HG03354 (cell line): ENCODE results near the gene DLL4.
"Not testable (repeated sequence)": the region's sequence is repeated elsewhere in the genome, so short reads cannot be mapped to it uniquely, and the experiment has no call there.

ENCODE experiments used
- ATAC-seq: cut with Tn5 transposase; IDR thresholded peaks from one replicate; pipeline ENCODE4 v1.9.1; 2021; ENCODE audit warnings: mild to moderate bottlenecking; ENCODE audit not compliant: unreplicated experiment, poor library complexity, severe bottlenecking

Gene DLL4

DNA sequence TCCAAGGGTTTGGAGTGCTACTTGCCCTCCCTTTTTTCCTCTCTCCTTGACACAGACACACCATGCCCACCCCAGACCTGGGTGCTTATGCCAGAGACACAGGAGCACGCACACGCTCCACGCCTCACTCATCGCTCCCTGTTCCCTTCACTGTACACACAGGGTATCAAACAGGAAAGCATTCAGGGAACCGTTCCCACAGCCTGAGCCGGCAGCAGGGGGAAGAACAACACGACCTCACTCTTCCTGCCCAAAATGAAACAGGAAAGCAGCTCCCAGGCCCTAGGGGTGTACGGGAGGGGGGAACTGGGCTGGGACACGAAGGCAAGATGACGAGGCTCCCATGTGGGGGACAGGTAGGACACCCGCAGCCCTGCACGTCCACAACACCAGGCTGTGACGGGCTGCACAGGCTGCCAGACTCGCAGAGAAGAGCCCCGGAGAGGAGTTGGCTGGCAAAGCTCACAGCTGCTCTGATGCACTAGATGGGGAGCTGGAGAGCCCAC is 11.2 kb downstream of the DLL4 start:
- no peak for ATAC-seq

DNA sequence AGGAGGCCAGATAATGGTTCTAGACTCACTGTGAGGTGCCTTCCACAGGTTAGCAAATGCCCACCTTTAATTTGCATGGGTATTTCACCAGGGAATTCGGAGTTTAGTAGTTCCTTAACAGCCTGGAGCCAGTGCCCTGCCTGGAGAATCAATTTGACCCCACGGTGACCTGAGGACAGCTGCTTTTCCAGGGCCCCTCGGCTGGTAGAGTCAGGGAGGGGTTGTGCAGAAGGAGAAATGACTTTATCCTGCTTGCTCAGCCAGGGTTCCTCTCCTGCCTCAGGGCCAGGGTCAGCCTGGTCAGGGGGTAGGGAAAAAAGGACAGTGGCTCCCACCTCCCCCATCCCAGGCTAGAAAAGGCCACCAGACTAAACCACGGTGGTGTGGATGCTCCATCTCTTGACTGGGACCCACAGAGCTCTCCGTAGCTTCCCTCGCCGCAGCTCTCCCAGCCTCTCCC is 12.0 kb downstream of the DLL4 start:
- no peak for ATAC-seq

DNA sequence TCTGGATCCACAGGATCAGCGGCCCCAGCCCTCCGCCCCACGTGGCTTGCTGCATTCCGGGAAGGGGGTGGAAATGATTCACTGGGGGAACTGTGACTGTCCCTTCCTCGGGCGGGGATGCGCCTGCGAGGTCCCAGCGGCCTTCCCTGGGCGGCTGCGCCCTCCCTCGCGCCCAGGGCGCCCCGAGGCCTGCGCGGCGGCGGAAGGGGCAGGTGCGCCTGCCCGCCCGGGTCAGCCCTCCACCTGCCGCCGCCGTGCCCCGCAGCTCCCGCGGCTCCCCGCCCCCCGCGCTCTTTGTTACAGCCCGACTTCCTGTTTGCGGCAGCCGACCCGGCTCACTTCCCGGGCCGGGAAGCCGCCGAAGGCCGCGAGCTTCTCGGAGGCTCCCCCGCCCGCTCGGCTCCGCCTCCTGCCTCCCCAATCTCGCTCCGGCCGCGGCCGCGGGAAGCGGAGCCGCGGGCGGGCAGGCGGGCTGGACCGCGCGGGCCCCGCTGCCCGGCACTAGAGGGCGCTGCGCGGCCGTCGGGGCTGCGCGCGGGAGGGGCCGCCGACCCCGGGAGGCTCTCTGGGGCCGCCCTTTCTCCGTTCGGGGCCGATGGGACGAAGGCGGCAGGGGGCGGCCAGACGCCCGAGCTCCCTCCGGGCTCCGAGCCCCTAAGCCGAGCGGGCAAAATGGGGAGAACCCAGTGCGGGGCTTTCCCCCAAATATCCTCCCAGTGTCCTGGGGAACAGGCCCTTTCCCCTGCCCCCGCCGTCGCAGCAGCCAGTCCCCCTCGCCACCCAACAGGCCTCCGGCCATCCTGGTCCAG is 12.6 kb downstream of the DLL4 start:
- peak; percentile 69 for ATAC-seq

DNA sequence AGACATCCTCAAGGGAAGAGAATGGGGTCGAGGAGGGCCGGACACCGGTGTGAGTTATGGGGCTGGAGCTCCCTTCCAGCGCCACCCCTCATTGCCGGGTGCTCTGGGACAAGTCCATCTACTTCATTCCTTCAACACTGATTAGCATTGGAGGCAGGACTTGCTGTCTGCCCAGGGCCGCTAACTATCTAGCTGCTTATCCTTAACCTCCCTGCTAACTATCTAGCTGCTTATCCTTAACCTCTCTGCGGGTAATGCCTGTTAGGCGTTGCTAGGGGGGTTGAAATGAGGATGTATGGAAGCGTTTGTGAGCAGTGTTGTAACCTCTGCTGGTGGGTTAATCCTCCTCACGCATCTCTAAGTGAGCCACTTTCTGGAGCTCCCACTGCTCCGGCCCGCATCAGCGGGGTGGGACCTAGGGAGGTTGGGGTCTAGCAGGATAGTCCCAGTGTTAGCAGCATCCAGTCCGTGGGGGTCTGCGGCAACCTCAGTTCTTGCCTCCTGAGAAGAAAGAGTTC is 13.3 kb downstream of the DLL4 start:
- peak; percentile 8 for ATAC-seq

DNA sequence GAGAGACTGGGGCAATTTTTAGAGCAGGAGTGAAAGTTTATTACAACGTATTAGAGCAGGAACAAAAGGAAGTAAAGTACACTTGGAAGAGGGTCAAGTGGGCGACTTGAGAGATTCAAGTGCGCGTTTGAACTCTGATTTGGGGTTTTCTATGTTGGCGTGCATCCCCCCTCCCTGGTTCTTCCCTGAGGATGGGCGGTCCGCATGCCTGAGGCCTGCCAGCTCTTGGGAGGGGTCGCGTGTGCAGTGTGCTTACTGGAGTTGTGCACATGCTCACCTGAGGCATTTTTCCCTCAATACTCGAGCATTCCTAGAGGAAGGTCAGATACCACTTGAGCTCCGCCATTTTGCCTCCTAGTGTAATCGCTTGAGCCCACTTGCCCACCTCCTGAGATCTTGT is 13.7 kb downstream of the DLL4 start:
- ATAC-seq = no peak

DNA sequence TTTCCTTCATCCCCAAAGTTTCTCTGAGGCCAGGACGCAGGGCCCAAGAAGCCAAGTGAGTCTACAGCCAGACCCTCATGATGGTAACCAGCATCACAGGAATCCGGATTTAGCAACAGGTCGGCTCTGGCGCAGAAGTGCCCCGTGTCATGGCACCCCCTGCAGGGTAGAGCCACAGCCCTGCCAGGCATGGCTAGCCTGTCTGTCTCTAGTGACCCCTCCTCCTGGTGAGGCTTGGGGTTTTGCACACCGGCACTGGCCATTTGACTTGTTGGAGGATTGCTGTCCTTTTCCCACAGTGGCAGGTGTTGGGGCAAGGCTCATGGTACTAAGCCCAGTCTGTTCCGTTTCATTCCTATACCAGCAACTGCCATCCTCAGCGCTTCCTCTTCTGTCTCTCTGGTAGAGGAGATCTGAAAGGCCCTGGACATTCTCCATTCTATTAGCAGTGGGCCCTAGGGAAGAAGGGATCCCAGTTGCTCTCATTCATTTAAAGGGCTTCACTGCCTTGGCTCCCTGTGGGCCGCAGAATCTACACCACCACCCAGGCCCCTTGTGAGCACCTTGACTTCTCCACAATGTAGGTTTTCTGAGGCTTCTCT is 14.7 kb downstream of the DLL4 start:
- no peak for ATAC-seq

DNA sequence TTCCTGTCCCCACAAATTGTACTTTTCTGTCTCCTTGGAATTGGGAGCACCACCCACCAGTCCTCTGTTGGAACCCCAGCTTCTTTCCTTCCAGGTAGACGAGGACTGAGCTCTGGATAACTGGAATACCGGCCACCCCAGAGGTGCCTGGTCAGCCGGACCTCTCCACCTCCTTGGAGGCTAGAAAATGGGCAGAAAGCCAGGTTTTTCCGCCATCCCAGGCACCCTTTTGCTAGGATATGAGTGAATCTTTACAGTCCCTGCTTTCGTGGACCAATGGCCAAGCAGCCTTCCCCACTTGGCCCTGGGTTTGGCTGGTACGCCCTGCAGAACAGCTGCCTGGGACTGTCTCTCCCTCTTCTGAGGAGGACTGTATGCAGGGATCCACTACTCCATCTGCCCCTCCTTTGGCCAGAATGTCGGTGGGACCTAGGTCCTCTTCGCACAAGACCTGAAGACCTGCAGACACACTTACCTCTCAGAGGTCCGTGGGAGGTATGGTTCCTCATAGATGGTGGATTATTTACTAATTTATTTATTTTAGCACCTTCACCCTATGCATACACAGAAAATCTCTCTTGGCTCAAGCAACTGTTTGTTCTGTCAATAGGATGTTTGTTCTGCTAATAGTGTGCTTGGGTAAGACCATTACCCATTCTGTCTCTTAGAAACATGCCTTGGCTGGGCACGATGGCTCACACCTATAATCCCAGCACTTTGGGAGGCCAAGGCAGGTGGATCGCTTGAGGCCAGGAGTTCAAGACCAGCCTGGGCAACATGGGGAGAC is 15.6 kb downstream of the DLL4 start:
- no peak for ATAC-seq

DNA sequence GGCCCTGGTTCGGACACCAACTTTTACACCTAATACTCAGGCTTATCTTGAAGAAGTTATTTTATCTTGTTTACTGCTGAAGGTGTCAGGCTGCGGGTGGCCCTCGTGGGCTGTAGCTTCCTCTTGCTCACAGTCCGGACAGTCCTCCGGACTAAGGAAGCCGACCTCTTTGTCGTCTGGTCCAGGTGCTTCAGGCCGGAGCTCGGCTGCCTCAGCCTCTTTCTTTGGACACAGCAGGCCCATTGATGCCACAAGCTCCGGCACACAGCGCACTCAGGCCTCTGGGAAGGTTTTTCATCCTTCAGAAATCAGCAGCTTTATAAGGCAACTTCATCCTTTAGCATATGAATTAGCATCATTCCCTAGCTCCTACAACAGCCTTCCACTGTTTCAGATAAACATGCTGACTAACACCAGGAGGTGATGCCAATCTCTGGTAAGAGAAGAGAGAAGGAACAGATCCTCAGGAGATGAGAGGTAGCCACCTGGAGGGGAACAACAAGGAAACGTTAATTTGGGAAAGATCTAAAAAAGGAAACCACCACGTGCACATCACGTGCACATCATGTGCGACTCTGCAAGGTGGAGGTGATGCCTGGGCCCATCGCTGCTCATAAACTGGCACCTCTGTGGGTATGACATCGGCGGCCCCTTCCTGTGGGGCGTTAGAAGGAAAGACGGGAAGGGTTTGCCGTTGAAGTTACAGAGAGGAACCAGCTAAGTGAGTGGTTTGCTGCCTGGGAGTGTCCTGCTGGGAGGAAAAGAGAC is 19.8 kb downstream of the DLL4 start:
- ATAC-seq = no peak

DNA sequence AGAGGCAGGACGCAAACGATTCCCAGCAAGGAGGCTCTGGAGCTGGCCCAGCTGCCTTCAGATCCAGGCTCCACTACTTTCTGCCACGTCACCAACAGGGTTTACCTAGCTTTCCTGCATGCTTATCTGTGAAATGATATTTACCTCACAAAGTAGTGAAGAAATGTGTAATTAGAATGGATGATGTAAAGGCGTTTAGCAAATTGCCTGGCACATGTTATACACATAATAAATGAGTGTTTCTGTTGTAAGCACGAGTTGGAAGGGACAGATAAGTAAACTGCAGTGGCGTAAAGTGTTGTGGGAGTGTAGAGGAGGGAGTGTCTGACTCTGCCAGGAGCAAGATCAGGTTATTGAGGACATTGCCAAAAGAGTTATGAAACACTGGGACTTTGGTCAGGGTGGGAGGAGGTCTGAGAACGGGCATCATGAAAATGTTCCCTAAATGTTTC is 20.6 kb downstream of the DLL4 start:
- no peak for ATAC-seq

DNA sequence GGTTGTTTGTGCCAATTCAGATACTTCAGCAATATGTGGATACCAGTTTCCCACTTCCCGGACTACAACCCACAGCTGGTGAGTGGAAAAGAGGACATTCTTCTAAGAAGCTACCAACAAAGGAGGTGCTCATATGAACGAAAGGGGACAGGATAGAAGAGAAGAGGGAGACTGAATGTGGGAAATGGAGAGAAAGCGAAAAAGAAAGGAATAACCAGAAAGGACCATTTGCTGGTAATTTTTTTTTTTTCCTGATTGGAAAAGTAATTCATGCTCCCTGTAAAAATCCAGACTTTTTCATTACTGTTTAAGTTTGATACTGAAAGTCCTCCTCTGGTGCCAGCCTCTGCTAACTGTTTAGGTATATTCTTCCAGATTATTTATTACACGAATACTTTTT is 22.6 kb downstream of the DLL4 start:
- no peak for ATAC-seq

DNA sequence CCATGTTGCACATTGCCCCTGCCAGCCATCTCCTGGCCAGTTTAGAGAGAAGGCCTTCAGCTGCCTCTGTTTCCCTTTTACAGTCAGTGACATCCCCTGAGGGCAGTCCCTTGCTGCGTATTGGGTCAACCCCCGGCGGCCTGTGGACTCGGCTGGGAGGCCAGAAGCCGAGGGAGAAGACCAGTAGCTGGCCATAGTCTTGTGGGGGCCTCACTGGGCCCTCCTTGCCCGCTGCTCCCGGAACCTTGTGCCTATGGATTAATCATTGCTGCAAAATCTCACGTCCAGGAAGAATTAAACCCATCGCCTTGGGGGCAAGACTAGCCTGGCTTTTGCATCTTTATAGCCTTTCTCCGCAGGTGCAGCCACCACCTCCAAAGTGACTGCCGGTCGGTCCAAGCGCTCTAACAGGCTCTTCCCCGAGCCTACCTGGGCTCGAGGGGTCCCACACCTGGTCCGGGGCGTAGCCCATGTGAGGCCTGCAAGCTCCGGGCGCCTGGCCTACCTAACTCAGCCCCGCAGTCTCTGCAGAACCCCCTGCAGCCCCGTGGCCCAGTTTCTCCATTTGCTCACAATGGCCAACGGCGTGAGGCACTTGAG is 23.3 kb downstream of the DLL4 start:
- ATAC-seq = no peak

DNA sequence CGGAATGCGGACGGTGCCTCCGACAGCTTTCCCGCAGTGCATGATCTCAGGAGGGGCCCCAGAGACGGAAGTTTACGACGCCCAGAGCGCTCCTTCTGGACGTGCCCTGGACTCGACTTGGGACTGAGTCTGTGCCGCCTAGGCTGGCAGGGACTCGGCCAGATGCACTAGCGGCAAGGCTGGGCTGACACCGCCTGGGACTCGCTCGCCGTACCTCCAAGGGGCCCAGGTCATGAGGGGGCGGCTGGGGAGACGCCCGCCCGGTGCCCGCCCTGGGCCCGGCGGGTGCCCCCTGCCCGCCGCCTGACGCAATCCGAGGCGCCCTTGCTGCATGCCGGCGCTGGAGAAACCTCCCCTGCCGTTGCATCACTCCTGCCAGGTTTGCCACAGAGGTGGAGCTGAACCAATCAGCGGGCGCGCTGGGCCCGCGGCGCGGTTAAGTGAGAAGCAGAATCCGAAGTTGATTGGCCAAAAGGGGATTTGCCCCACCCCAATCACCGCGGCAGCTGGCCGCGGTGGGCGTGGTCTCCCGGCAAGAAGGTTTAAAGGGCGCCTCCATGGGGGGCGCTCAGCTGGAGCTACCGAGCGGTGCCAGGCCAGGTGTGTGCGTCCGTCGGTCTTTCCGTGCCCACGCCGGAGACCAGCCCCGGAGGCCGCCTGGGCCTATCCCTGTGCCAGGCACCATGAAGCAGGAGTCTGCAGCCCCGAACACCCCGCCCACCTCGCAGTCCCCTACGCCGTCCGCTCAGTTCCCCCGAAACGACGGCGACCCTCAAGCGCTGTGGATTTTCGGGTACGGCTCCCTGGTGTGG is 24.0 kb downstream of the DLL4 start, which contains the start of gene CHAC1:
Gene CHAC1, plus strand, starts transcription at position 571 of the 812 bp plus-strand sequence. Its CDS starts 113 bp downstream, at position 684.
- ATAC-seq = peak; percentile 95

DNA sequence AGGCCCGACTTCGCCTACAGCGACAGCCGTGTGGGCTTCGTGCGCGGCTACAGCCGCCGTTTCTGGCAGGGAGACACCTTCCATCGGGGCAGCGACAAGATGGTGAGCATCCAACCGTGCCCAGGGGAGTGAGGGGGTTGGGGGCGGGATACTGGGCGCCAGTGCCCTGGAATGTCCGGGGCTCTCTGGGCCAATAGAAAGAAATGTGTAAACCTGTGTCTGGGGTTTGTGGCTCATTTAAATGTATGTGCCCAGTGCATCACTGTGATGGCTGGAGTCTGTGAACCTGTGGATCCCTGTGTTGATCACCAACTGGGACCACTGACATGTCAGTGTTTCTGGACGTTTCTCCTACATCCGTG is 24.6 kb downstream of the DLL4 start:
- ATAC-seq = no peak

DNA sequence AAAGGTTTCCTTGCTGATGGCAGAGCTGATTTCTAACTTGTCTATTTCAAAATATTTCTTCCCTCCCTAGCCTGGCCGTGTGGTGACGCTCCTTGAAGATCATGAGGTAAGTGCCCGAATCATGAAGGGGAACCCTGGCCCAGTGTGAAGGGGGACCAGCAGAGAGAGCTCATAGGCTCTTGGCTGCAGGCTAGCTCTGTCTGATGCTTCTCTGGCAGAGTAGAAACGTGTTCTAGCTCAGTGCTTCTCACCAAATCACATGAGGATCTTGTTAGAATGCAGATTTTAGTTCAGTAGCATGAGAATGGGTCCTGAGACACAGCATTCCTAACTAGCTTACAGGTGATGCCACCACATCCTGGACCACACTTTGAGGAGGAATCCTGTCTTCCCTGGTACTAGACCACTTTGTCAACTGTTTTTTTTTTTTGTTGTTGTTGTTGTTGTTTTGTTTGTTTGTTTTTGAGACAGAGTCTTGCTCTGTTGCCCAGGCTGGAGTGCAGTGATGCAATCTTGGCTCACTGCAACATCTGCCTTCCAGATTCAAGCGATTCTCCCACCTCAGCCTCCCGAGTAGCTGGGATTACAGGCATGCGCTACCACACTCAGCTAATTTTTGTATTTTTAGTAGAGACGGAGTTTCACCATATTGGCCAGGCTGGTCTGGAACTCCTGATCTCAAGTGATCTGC is 25.2 kb downstream of the DLL4 start:
- ATAC-seq = not testable (repeated sequence)

DNA sequence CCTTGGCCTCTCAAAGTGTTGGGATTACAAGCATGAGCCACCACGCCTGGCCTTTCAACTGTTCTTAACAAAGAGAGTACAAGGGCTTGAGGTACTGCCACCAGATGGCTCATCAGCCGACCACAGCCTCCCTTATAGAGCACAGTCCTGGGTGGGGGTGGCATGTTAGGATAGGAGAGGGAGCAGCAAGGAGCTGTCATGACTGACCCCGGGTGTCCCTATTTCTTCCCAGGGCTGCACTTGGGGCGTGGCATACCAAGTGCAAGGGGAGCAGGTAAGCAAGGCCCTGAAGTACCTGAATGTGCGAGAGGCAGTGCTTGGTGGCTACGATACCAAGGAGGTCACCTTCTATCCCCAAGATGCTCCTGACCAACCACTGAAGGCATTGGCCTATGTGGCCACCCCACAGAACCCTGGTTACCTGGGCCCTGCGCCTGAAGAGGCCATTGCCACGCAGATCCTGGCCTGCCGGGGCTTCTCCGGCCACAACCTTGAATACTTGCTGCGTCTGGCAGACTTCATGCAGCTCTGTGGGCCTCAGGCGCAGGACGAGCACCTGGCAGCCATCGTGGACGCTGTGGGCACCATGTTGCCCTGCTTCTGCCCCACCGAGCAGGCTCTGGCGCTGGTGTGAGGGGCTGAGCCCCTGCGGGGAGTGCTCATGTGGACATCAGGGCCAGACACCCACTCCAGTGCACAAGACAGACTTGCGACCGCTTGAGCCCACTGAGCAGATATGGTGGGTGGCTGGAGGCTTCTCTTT is 26.2 kb downstream of the DLL4 start:
- ATAC-seq = no peak

DNA sequence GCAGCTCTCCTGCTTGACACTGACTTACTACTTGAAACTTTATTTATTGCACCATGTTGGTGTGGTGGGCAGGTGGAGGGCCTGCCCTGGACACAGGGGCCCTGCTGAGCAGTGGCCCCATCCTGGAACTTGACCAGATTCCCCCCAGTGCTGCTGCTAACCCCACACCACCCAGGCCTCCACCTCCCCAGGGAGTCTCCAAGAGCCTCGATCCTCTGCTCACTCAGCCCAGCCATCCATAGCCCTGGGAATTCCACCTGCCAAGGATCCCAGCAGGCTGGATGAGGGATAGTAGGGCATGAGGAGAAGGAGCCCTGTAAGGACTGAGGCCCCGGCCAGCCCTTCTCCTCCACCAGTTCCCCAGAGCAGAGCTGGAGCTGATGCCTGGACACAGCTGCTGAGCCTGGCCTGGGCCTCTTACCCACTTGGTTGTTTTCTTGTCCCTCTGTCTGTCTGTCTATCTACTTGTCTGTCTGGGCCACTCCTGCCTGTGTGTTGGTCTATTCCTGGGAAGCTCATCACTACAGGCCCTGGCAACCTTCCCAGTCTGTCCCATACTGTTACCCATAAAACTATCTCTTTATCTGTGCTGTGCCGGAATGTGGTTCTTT is 26.9 kb downstream of the DLL4 start:
- no peak for ATAC-seq
